GM03348 (cell line): ENCODE results near the gene RSU1.

Experiments
- DNase-seq: peaks from one replicate; pipeline ENCODE4 v3.0.0; 2012; ENCODE audit warnings: low spot score

The RSU1 gene

DNA sequence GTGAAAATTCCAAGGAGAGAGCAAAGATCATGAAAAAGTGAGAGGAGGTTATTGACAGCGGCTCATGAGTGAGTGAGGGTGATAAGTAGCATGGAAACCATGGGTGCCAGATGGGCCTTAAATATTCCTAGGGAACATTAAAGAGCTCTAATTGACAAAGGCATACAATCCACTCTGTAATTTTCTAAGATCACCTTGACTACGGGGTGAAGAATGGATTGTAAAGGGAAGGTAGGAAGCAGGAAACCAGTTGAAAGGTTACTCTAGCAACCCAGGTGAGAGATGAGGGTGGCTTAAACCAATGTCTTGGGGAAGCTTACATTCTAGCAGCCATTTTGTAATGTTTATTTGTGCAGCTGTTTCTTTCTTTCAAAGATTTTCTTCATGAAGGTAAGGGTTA lies 75.7 kb downstream of the RSU1 start:
- DNase-seq, result no peak

DNA sequence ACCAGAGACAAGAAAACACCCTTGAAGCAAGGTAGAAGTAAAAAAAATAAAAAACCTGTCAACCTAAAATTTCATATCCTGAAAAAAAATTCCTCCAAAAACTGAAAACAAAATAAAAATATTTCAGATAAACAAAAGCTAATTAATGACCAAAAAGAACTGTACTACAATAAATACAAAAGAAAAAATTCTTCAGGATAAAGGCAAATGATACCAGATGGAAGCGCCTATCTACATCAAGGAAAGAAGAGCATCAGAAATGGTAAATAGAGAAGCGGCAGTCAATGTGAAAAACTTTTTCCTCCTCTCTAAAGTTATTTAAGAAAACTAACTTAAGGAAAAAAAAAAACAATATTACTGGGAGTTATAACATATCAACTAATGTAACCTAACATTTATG lies 79.8 kb downstream of the RSU1 start:
- DNase-seq, result no peak

- DNase-seq, result no peak
Observed at GRCh38 chr10:16735671-16736070, 81.6 kb downstream of the RSU1 start.

DNA sequence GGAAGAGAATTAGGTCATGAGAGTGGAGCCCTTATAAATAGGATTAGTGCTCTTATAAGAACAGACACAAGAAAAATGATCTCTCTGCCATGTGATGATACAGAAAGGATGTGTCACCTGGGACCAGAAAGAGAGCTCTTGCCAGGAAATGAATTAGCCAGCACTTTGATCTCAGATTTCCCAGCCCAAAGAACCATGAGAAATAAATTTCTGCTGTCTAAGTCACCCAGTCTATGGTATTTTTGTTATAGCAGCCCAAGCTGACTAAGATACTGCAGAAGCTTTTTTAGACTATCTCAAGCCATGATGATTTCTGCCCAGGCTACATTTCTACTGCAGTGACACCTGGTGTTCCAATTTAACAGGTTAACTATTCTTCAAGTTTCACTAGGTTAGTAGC lies 84.8 kb downstream of the RSU1 start:
- DNase-seq, result no peak

DNA sequence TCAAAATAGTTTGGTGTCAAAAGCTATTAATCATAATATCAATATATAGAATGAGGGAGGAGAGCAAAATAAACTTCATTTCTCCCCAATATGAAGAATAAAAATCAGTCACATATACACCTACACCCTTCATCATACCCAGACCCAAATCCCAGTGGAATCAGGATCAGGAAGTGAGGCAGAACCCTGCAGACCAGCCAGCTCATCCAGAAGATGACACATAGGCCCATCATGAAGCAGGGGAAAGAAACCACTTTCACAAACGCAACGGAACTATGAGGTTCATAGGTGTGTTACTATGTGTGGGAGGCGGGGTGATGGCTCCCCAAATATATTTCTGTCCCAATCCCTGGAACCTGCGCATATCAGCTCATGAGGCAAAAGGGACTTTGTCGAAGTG lies 89.0 kb downstream of the RSU1 start:
- no peak for DNase-seq

DNA sequence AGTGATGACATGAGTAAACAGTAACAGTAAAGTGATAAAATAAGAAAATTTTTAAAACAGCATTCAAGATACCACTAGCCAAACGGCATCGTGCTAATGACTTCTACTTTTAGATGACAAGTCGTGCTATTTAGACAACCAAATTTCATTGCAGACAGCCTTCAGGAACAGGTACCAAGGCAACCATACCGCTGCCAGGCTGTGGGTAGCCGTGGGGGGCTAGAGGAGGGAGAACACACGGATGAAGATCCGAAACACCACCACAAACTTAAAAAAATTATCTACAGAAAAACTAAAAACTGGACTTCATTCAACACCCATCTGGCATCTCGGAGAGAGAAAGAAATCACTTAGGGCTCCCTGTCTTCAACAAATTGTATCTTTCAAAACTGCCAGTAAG lies 89.6 kb downstream of the RSU1 start:
- no peak for DNase-seq

GRCh38 chr10:16724509-16724908 lies 92.7 kb downstream of the RSU1 start:
- DNase-seq, result no peak

DNA sequence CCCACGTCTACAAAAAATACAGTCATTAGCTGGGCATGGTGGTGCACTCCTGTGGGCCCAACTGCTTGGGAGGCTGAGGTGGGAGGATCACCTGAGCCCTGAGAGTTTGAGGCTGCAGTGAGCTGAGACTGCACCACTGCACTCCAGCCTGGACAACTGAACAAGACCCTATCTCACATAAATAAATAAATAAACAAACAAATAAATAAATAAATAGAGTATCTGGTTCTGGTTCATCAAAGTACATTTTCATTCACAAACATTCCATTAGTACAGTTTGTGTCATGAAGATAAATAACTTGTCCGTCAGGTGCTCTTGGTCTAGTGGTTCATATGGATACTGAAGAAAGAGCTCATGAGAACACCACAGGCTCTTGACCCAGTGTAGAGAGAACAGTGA lies 96.4 kb downstream of the RSU1 start:
- no peak for DNase-seq

DNA sequence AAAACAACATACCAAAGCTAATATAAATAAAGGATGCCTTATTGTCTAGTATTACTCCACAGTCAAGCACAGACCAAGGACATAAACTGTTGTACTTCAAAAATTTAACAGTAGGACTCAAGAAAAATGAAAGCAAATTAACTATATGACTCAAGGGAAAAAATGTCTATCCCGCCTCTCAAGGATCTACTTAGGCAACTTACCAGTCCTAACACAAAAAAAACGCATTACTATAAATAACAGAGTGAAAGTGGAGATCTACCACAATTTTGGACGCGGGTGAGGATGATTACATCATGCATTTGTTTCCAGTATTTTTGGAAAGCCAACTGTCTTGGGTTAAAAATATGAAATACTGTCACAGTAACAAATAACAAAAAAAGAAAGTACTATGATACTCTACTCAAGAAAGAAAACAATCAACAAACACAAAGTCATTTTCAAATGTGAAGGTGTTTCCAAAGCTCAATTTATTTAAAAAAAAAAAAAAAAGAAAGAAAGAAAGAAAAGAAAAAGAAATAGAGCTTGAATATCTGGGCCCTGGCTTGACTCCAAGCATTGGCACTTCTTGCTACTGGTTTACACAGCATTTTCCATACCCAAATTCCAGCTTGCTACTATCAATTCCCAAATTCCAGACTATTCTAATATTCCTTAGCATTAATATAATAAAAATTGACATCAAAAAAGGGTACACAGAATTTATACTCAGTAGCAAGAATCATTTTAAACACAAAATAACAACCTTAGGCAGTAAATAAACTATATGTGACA lies 99.4 kb downstream of the RSU1 start:
- peak; percentile 83 for DNase-seq

GRCh38 chr10:16716051-16716450 lies 101.2 kb downstream of the RSU1 start:
- no peak for DNase-seq

GRCh38 chr10:16713290-16713689 lies 103.9 kb downstream of the RSU1 start:
- DNase-seq, result no peak

GRCh38 chr10:16712883-16713282 lies 104.3 kb downstream of the RSU1 start:
- DNase-seq, result no peak

DNA sequence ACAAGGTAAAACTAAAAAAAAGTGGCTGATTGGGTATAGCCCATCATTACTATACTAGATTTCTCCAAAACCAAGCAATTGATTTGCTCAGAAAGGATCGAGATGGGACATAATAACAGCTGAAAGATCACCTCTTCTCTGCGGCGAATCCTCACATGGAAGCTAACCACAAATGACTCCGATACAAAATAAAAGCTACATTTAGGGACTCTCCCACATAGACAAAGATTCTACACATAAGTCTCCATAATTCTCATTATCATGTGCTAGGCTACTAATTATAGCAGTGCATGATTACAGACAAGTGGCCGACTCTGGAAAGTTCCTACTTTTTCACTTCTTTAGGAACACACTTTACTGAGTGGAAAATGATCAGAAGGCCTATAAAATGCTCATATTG lies 116.9 kb downstream of the RSU1 start:
- no peak for DNase-seq

GRCh38 chr10:16699435-16700057 lies 117.7 kb downstream of the RSU1 start:
- DNase-seq, result no peak

- no peak for DNase-seq
Observed at GRCh38 chr10:16698461-16698860, 118.8 kb downstream of the RSU1 start.

- DNase-seq, result no peak
Observed at GRCh38 chr10:16690417-16690816, 126.8 kb downstream of the RSU1 start.

- no peak for DNase-seq
Observed at GRCh38 chr10:16689696-16690095, 127.5 kb downstream of the RSU1 start.

- no peak for DNase-seq
Observed at GRCh38 chr10:16689227-16689626, 128.0 kb downstream of the RSU1 start.

GRCh38 chr10:16686054-16686902 lies 130.9 kb downstream of the RSU1 start:
- no peak for DNase-seq

GRCh38 chr10:16685551-16685950 lies 131.7 kb downstream of the RSU1 start:
- DNase-seq, result no peak

- DNase-seq, result no peak
Observed at GRCh38 chr10:16681521-16681920, 135.7 kb downstream of the RSU1 start.

DNA sequence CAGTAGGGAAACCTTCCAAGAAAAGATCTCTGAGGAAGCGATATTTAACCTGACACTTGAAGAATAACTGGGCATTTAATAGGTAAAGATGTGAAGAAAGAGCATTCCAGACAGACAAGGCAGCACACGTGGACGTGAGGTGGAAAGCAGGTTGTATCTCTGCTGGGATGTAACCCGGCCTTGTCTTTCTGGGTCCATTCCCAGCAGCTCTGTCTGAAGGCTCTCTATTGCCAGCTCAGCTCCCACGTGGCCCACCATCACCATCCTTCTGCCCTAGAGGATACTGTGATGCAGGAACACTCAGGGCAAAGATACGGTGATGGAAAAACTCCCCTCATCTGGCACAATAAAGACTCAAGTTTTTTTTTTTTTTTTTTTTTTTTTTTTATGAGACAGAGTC lies 137.7 kb downstream of the RSU1 start:
- DNase-seq, result no peak

DNA sequence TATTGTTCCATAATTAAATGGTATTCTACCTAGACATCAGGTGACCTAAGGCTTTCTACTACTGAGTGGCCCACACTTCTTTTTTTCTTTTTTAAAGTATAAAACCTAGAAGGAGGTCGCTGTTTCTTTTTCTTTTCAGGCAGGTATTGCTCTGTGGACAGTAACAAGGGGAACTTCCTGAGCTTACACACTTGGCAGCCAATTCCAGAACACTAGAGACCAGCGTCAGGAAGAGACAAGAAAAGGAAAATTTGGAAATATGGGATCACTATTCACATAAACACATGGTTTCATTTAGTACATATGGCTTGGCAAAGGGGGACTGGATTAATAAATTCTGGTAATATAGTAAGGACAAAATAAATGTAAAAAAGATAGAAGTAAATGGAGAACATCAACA lies 141.9 kb downstream of the RSU1 start:
- no peak for DNase-seq
